Suprapubic skin (tissue), 4 donors: ENCODE results near the gene RMI2.

Experiments
- EP300 ChIP-seq: sonication (generic); formaldehyde crosslinking; IDR thresholded peaks from one replicate; pipeline ENCODE4 v1.6.1; 2017; ENCODE audit warnings: antibody characterized with exemption
- POLR2A ChIP-seq, 2 donors: fragments of 450-650 bp; IDR thresholded peaks; one replicate each; pipeline ENCODE4 v1.6.1; 2017; ENCODE audit warnings: antibody characterized with exemption in 2 of 2, mild to moderate bottlenecking in 2 of 2, moderate library complexity in 2 of 2
- POLR2AphosphoS5 ChIP-seq, 3 donors: sonication (generic); formaldehyde crosslinking; IDR thresholded peaks; one replicate each; pipeline ENCODE4 v1.6.1; 2017; ENCODE audit warnings: antibody characterized with exemption in 3 of 3
- TF ChIP-seq, protein P1 (sequence below), 2 donors: fragments of 200-600 bp in 1 of 2; fragments of 450-650 bp in 1 of 2; sonication (generic) in 1 of 2; IDR thresholded peaks; one replicate each; pipeline ENCODE4 v1.5.1; 2016 to 2019; ENCODE audit warnings: antibody characterized with exemption in 2 of 2, mild to moderate bottlenecking in 1 of 2, moderate library complexity in 1 of 2

GRCh38 chr16:11315510-11315909 is 29.7 kb upstream of the RMI2 start:
- TF ChIP-seq, protein P1, sequence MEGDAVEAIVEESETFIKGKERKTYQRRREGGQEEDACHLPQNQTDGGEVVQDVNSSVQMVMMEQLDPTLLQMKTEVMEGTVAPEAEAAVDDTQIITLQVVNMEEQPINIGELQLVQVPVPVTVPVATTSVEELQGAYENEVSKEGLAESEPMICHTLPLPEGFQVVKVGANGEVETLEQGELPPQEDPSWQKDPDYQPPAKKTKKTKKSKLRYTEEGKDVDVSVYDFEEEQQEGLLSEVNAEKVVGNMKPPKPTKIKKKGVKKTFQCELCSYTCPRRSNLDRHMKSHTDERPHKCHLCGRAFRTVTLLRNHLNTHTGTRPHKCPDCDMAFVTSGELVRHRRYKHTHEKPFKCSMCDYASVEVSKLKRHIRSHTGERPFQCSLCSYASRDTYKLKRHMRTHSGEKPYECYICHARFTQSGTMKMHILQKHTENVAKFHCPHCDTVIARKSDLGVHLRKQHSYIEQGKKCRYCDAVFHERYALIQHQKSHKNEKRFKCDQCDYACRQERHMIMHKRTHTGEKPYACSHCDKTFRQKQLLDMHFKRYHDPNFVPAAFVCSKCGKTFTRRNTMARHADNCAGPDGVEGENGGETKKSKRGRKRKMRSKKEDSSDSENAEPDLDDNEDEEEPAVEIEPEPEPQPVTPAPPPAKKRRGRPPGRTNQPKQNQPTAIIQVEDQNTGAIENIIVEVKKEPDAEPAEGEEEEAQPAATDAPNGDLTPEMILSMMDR (IDR thresholded peaks at IDR 0.05): no peak
- TF ChIP-seq POLR2AphosphoS5 (IDR thresholded peaks at IDR 0.05): no peak
- TF ChIP-seq POLR2A (IDR thresholded peaks at IDR 0.05): no peak
- no peak for TF ChIP-seq EP300
